NCI-H2081 treated with DMSO at 0.1 percent for 48 hours (cell line): ENCODE data around the gene RBM10.
"Not testable (repeated sequence)": the region's sequence is repeated elsewhere in the genome, so short reads cannot be mapped to it uniquely, and the experiment has no call there.

Experiments
- DNase-seq: peaks from one replicate; lab custom pipeline; 2025; lab: John Stamatoyannopoulos, UW

Gene RBM10

GRCh38 chrX:47144626-47145394, at the start of gene RBM10, which contains the start of gene NDUFB11:
Gene RBM10, plus strand, starts transcription at chrX:47145221. Its CDS starts 2,261 bp downstream, at chrX:47147482.
Gene NDUFB11, minus strand, starts transcription at chrX:47144702. Its CDS starts 23 bp downstream, at chrX:47144679.
- DNase-seq, result peak; percentile 84

GRCh38 chrX:47097018-47097417, 48.0 kb upstream of the RBM10 start:
- DNase-seq, result no peak

GRCh38 chrX:47098338-47099094, 46.5 kb upstream of the RBM10 start:
- no peak for DNase-seq

DNA sequence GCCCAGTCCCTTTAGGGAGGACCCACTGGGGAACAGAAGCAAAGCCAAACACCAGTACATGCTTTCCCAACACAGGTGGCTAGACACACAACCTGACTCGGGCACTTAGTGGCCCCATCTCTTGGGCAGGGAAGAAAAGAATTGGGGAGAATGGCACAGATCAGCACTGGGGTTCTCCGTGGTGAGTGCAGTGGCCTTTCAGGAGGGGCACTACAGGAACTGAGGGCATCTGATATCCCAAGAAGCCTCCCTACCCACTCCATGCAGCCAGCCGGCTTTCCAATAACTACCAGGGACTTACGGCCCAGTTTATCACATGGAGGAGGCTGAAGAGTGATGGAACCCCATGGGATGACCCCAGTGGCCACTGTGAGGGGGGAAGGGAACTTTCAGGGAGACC, 43.8 kb upstream of the RBM10 start:
- no peak for DNase-seq

DNA sequence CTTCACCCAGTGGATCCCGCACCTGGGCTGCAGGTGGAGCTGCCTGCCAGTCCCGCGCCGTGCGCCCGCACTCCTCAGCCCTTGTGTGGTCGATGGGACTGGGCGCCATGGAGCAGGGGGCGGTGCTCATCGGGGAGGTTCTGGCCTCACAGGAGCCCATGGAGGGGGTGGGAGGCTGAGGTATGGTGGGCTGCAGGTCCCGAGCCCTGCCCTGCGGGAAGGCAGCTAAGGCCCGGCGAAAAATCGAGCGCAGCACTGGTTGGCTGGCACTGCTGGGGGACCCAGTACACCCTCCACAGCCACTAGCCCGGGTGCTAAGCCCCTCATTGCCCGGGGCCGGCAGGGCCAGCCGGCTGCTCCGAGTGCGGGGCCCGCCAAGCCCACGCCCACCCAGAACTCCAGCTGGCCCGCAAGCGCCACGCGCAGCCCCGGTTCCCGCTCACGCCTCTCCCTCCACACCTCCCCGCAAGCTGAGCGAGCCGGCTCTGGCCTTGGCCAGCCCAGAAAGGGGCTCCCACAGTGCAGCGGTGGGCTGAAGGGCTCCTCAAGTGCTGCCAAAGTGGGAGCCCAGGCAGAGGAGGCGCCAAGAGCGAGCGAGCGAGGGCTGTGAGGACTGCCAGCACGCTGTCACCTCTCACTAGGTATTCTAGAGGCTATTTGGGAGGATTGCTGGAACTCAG, 33.9 kb upstream of the RBM10 start:
- not testable (repeated sequence) for DNase-seq

- DNase-seq, result no peak
Observed at GRCh38 chrX:47112316-47112954, 32.6 kb upstream of the RBM10 start.

GRCh38 chrX:47116551-47117110, 28.4 kb upstream of the RBM10 start:
- DNase-seq, result not testable (repeated sequence)

GRCh38 chrX:47124466-47124865, 20.6 kb upstream of the RBM10 start:
- not testable (repeated sequence) for DNase-seq

GRCh38 chrX:47129157-47129898, 15.7 kb upstream of the RBM10 start:
- DNase-seq, result peak; percentile 80

DNA sequence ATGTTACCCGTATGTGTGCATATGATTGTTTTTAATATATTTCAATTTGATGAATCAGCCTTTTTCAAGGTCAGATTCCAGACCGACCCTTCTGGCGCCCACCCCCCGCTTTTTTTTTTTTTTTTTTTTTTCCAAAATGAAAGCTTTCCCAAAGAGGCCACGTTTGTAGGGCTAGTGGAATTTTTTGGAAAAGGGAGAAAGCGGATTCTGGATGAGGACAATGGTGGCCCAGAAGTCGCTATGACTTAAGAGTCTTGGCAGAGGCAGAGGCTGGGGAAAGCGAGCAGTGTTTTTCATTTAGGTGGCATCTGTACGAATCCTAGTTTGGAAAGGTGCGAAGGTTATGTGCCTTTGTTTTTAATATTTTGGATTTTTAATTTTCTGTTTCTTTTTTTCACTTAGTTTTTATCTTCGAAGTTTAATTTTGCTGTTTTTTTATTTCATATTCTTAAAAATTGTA, 15.1 kb upstream of the RBM10 start:
- no peak for DNase-seq

- DNase-seq, result no peak
Observed at GRCh38 chrX:47133493-47133892, 11.5 kb upstream of the RBM10 start.

- not testable (repeated sequence) for DNase-seq
Observed at GRCh38 chrX:47135650-47136049, 9.4 kb upstream of the RBM10 start.

GRCh38 chrX:47138171-47138570, 6.8 kb upstream of the RBM10 start:
- DNase-seq, result no peak

- DNase-seq, result no peak
Observed at GRCh38 chrX:47143894-47144625, 961 bp upstream of the RBM10 start.

GRCh38 chrX:47145395-47146120, 537 bp downstream of the RBM10 start:
- no peak for DNase-seq

DNA sequence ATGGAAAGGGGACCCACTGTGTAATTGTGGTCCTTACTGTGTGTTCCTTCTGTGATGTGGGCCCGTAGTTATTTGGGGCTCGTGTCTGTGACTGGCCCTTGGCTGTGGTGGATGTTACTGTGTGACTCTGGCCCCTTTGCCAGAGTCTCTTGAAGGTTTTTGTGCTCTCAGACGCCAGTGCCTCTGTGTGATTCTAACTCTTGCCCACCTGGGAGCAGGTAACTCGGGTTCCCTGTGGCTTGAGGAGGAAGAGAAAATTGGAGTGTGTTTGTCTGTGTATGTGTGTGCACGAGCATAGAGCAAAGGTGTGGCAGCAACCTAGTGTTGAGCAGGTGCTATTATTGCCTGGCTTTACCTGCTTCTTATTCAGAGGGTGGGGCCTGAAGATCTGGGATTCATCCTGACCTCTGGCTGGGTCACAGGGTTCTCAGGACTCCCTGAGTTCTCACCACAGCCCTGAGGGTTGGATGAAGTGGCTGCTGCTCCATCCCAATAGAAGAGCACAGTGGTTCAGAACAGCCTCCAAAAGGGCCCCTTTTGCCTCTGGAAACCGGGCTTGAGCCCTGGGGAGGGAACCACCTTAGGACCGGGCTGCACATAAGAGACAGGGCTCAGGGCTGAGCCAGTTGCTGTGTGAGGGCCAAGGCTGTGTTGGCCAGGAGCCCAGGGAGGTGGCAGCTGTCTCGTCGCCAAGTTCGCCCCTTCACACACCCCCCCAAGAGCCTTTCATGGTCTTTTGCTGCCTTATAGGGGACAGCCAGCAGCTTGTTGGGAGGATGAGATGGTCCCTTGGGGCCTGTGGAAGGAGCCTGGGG, 1.3 kb downstream of the RBM10 start:
- no peak for DNase-seq

DNA sequence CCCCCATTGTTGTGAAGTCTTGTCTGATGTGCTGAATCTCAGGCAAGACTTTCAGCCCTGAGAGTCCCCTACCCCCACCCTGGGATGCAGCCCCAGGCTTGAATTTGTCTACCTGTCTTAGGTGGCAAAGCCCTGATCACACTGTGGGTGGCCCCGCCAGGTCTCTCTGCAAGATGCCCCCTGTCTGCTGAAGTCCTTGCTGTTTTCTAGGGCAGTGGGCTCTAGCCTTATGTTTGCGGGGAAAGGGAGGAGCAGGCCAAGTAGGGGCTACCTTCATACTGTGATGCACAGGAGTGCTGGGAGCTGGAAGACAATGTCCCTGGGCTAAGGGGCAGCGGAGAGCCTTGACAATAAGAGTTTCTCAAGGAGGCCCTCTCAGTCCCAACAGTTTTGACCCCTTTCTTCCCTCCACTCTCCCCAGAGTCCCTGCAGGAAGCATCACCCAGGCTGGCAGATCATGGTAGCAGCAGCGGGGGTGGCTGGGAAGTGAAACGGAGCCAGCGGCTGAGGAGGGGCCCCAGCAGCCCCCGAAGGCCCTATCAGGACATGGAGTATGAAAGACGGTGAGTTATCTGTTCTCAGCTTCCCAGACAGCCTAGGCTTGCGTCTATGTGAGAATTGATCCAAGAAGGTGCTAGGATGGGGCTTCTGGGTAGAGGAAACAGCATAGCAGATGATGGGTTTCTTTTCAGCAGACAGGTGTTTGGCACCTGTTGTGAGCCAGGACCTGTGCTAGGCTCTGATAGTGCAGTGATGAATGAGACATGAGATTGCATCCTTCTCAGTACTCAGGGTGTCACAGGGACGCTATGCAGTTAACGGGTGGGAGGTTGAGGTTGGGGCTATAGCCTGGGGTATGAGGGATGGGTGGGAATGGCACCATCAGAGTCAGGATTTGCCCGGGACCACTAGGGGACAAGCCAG, 2.2 kb downstream of the RBM10 start:
- no peak for DNase-seq

DNA sequence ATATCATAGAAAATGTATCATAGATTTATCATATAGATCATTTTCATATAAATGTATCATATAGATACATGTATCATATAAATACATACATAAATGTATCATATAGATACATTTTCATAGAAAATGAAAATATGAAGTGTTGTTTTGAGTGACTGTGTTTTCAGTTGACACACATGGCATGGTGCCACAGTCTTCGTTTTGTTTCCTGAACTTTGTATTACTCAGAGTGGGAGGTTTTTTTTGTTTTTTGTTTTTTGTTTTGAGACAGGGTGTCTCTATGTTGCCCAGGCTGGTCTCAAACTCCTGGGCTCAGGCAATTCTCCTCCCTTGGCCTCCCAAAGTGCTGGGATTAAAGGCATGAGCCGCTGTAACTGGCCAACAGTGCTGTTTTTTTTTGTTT, 3.9 kb downstream of the RBM10 start:
- DNase-seq, result no peak
